Trophoblast cell (in vitro differentiated cells and primary cell): ENCODE measurements around the gene PRKAG1.

Experiments used
- DNase-seq, 2 donors: peaks; one replicate each; pipeline ENCODE4 v3.0.0-alpha.2; 2016
- H2AFZ ChIP-seq: 2 replicates; pipeline ENCODE4 v1.6.1; 2013; ENCODE audit warnings: low read length, moderate library complexity, mild to moderate bottlenecking; ENCODE audit not compliant: insufficient read depth, poor library complexity
- H2AK5ac ChIP-seq: 2 replicates; pipeline ENCODE4 v1.6.1; 2013; ENCODE audit warnings: mild to moderate bottlenecking, low read length
- H2BK120ac ChIP-seq: 2 replicates; pipeline ENCODE4 v1.6.1; 2013; ENCODE audit warnings: low read length, mild to moderate bottlenecking, moderate library complexity; ENCODE audit not compliant: insufficient read depth, poor library complexity
- H2BK12ac ChIP-seq: 2 replicates; pipeline ENCODE4 v1.6.1; 2013; ENCODE audit warnings: mild to moderate bottlenecking, low read length, moderate library complexity
- H2BK5ac ChIP-seq: 2 replicates; pipeline ENCODE4 v1.6.1; 2013; ENCODE audit warnings: low read length, low read depth, moderate library complexity, mild to moderate bottlenecking; ENCODE audit not compliant: poor library complexity
- H3K14ac ChIP-seq: 2 replicates; pipeline ENCODE4 v1.6.1; 2013; ENCODE audit warnings: mild to moderate bottlenecking, low read length
- H3K18ac ChIP-seq: 2 replicates; pipeline ENCODE4 v1.6.1; 2013; ENCODE audit warnings: mild to moderate bottlenecking, low read length
- H3K23ac ChIP-seq: 2 replicates; pipeline ENCODE4 v1.6.1; 2013; ENCODE audit warnings: low read length
- H3K27ac ChIP-seq: 2 replicates; pipeline ENCODE4 v1.5.1; 2013; ENCODE audit warnings: low read depth, mild to moderate bottlenecking, inconsistent platforms, low read length, moderate library complexity
- H3K27me3 ChIP-seq: 2 replicates; pipeline ENCODE4 v1.6.1; 2013; ENCODE audit warnings: inconsistent platforms, mild to moderate bottlenecking, low read length, moderate library complexity; ENCODE audit not compliant: insufficient read depth
- H3K36me3 ChIP-seq, 2 experiments: 1 replicate in 1 of 2; 2 replicates in 1 of 2; pipeline ENCODE4 v1.6.1; 2013; ENCODE audit warnings: low read length in 2 of 2, mild to moderate bottlenecking in 2 of 2, moderate library complexity in 1 of 2; ENCODE audit not compliant: insufficient read depth in 2 of 2, control insufficient read depth in 1 of 2
- H3K4ac ChIP-seq: 2 replicates; pipeline ENCODE4 v1.6.1; 2013; ENCODE audit warnings: low read depth, mild to moderate bottlenecking, low read length, moderate library complexity
- H3K4me1 ChIP-seq, 2 experiments: 1 replicate in 1 of 2; 2 replicates in 1 of 2; pipeline ENCODE4 v1.6.1; 2013; ENCODE audit warnings: low read length in 2 of 2, mild to moderate bottlenecking in 2 of 2, moderate library complexity in 1 of 2; ENCODE audit not compliant: insufficient read depth in 2 of 2, control insufficient read depth in 1 of 2
- H3K4me2 ChIP-seq: 2 replicates; pipeline ENCODE4 v1.6.1; 2013; ENCODE audit warnings: inconsistent platforms, mild to moderate bottlenecking, low read length, moderate library complexity
- H3K4me3 ChIP-seq: 2 replicates; pipeline ENCODE4 v1.5.1; 2013; ENCODE audit warnings: mild to moderate bottlenecking, low read depth, low read length, inconsistent platforms
- H3K79me1 ChIP-seq: one replicate; pipeline ENCODE4 v1.6.1; 2013; ENCODE audit warnings: low read length
- H3K79me2 ChIP-seq: 2 replicates; pipeline ENCODE4 v1.6.1; 2013; ENCODE audit warnings: low read length, mild to moderate bottlenecking; ENCODE audit not compliant: control insufficient read depth, insufficient read depth, poor library complexity
- H3K9ac ChIP-seq: 2 replicates; pipeline ENCODE4 v1.6.1; 2013; ENCODE audit warnings: mild to moderate bottlenecking, low read length
- H3K9me3 ChIP-seq: 2 replicates; pipeline ENCODE4 v1.6.1; 2013; ENCODE audit warnings: low read depth, mild to moderate bottlenecking, control low read depth, inconsistent platforms, low read length; ENCODE audit not compliant: insufficient read depth
- H4K12ac ChIP-seq: 2 replicates; pipeline ENCODE4 v1.6.1; 2013; ENCODE audit warnings: low read depth, mild to moderate bottlenecking, low read length, moderate library complexity
- H4K8ac ChIP-seq: 2 replicates; pipeline ENCODE4 v1.6.1; 2013; ENCODE audit warnings: low read depth, mild to moderate bottlenecking, low read length, moderate library complexity
- H4K91ac ChIP-seq: one replicate; pipeline ENCODE4 v1.6.1; 2013; ENCODE audit warnings: low read depth, mild to moderate bottlenecking, low read length, moderate library complexity
- WGBS: extraction: QIAGEN DNeasy Blood & Tissue Kit; methylation state at CpG from one replicate; pipeline ENCODE4 v1.1.7; 2013; ENCODE audit warnings: missing lambda C conversion rate; ENCODE audit not compliant: insufficient read length, insufficient coverage; ENCODE audit errors: extremely low coverage; 5-methylcytosine and 5-hydroxymethylcytosine counted together

PRKAG1 gene

DNA sequence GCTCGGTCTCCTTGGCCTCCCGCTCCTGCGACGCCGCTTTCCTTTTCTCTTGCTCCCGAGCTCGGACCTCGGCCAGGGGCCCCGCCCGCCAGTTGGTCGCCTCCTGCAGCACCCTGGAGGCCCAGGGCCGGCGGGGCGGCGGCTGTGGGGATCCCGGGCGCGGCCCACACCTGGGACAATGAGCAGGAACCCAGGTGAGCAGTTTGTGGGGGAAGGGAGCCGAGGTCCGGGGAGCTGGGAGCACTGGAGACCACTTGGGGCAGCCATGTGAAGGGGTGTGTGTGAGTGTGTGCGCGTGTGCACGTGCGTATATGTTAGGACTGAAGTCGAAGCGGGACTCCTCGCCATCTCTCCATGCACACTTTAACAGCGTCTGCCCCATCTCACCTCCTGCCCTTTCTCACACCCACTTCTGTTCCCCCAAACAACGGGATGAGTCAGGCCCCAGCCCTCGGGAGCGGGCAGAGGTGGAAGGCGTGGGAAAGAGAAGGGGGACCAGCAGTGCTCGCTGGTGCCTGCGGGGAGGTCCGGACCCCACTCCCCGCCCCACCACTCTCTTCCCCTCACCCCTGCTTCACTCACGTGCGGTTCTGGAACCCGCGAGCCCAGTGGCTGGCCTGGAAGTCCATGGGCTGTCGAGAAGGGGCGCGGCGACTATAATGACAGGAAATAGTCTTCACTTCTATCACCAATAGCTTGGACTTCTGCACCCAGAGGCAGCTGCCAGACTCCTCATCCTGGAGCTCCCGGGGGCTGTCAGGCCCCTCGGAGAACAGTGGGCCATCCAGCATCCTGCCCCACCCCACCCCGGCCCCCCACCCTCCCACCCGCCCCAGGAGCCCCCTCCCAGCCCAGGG is 19.9 kb downstream of the PRKAG1 start:
- Histone ChIP-seq H3K4me2 (peak overlapping the region; percentile 59), H3K27ac (no peak overlapping the region), H4K12ac (no peak overlapping the region), H3K79me2 (no peaks in the 10 kb centered on the region), H3K9me3 (peaks cover 3% of the 10 kb centered on the region), H3K79me1 (no peaks in the 10 kb centered on the region), H3K36me3 (peaks cover 18 to 22% of the 10 kb centered on the region in 2 experiments), H3K4me3 (no peak overlapping the region), H2AK5ac (no peak overlapping the region), H3K4ac (no peak overlapping the region), H3K9ac (no peak overlapping the region), H3K4me1 (peaks cover 24 to 27% of the 10 kb centered on the region in 2 experiments), H4K91ac (no peak overlapping the region), H3K18ac (no peak overlapping the region), H2BK12ac (no peak overlapping the region), H4K8ac (peak overlapping the region; percentile 49), H3K14ac (no peak overlapping the region), H3K23ac (no peak overlapping the region), H2AFZ (peak overlapping the region; percentile 61), H2BK120ac (no peak overlapping the region), H3K27me3 (peaks cover 41% of the 10 kb centered on the region), H2BK5ac (no peak overlapping the region)
- DNase-seq: peak in 1 of 2 donors; percentile 19
- WGBS: no CpG with 5 or more reads among the region's 48 CpGs

DNA sequence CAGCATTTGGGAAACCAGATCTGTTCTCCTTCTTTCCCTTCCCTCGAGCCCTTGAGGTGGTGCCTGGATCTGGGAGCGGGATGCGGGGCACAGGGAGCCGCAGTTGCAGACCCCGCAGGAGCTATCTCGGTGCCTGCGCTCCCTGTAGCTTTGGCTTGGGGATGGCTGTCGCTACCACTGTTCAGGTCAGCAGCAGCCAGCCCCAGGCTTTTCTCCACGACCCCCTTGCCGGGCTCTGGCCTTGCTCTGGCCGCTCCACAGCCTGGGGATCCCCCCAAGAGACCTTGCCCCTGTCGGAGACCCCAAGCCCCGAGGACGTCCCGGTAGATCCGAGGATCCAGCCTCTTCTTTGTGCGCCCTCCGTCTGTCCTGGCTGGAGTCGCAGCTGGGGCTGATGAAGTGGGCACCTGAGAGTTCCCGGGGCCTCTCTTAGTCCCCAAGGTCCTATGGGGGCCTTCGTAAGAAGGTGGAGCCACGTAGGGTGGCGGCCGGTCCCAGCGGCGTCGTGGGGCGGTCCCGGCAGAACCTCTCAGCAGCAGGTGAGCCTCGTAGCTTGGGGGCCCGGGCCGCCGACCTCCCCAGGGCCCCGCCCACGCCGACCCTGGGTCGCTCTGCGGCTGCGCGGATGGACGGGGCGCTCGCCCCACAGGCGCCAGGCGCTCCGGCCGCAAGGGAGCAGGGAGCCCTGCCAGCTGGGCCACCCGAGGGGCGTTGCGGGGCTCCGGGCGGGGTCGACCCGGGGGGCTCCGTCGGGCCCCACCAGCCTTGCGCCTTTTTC is 20.7 kb downstream of the PRKAG1 start:
- H3K9me3 ChIP-seq: peaks cover 3% of the 10 kb centered on the region

DNA sequence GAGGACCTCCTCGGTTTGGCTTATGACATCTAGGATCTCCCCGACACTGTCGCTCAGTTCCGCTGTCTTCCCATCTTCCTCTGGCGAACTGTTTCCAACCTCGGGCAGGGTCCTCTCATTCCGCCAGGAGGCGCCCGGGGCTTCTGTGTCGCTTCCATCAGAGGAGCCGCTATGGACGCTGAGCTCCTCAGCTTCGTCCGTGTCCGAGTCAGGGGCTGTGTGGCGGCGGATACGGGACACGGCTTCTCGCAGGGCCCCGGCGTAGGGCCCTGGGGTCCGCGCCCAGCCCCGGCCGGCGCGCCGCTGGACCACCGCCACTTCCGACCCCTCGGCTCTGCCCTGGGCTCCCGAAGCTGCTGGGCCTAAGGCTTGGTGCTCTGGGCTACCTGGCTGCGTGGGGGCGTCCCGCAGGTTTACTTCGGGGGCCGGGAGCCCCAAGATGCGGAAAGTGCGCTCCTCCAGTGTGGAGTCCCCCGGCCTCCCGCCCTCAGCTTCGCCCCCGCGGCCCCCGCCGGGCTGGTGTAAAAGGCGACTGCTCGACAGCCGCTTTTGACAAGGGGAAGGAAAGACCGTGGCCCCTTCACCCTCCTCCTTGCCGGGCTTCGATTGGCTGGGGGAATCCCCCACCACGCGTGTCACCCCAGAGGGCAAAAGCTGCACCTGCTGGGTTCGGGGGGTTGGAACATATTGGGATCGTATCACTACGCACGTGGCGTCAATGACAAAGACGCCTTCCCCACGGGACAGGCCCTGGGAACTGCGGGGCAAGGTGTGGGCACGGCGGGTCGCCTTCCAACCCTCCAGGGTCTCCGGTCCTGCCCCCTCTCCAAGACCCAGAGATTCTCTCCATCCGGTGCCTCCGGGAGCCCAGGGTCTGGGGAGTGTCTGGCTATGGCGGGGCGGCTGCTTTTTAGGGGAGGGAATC is 21.5 kb downstream of the PRKAG1 start:
- DNase-seq: peak; percentile 72 to 88
- Histone ChIP-seq H3K18ac (no peak overlapping the region), H2AFZ (peak overlapping the region; percentile 1), H3K9ac (no peak overlapping the region), H2BK120ac (no peak overlapping the region), H3K27me3 (peaks cover 41% of the 10 kb centered on the region), H3K9me3 (peaks cover 3% of the 10 kb centered on the region), H3K79me1 (no peaks in the 10 kb centered on the region), H2BK12ac (no peak overlapping the region), H3K23ac (no peak overlapping the region), H4K12ac (no peak overlapping the region), H4K8ac (no peak overlapping the region), H2AK5ac (no peak overlapping the region), H3K14ac (no peak overlapping the region), H3K79me2 (no peaks in the 10 kb centered on the region), H3K27ac (no peak overlapping the region), H3K4me3 (no peak overlapping the region), H3K4ac (no peak overlapping the region), H3K4me1 (peaks cover 24 to 27% of the 10 kb centered on the region in 2 experiments), H2BK5ac (no peak overlapping the region), H3K36me3 (peaks cover 6 to 8% of the 10 kb centered on the region in 2 experiments), H3K4me2 (peak overlapping the region; percentile 70), H4K91ac (no peak overlapping the region)
- WGBS: no CpG with 5 or more reads among the region's 71 CpGs

More for the DNA sequence above, 20.7 kb downstream of the PRKAG1 start:
- H3K4ac ChIP-seq: no peak overlapping the region
- H3K27ac ChIP-seq: no peak overlapping the region
- DNase-seq: peak in 1 of 2 donors; percentile 44
- H4K12ac ChIP-seq: no peak overlapping the region
- no peak overlapping the region for H3K23ac ChIP-seq
- H4K8ac ChIP-seq: peak overlapping the region; percentile 49
- no CpG with 5 or more reads among the region's 57 CpGs for WGBS
- peaks cover 24 to 27% of the 10 kb centered on the region in 2 experiments for H3K4me1 ChIP-seq
- no peak overlapping the region for H4K91ac ChIP-seq
- H2AK5ac ChIP-seq: no peak overlapping the region
- peaks cover 41% of the 10 kb centered on the region for H3K27me3 ChIP-seq
- H2AFZ ChIP-seq: peak overlapping the region; percentile 48
- H3K4me3 ChIP-seq: no peak overlapping the region
- no peak overlapping the region for H2BK5ac ChIP-seq
- no peaks in the 10 kb centered on the region for H3K79me2 ChIP-seq
- H3K9ac ChIP-seq: no peak overlapping the region
- H2BK120ac ChIP-seq: no peak overlapping the region
- H3K18ac ChIP-seq: no peak overlapping the region
- no peaks in the 10 kb centered on the region for H3K79me1 ChIP-seq
- no peak overlapping the region for H3K14ac ChIP-seq
- peaks cover 12 to 14% of the 10 kb centered on the region in 2 experiments for H3K36me3 ChIP-seq
- H3K4me2 ChIP-seq: peak overlapping the region; percentile 70
- H2BK12ac ChIP-seq: no peak overlapping the region
